ENCODE data around the gene NOC2L. TPM values are rescaled to one million over a fixed set of nuclear protein-coding genes. Genes with fewer than 3 reads are reported as not detected.

Gene NOC2L
- 185 and 348 TPM in 2 replicates for total RNA-seq (2011; cell fraction: chromatin; rRNA removed; ENCODE audit: low replicate concordance)
- 202 and 208 TPM in 2 replicates for total RNA-seq (2011; cell fraction: nucleolus; rRNA removed)
- total RNA-seq (2011; cell fraction: nucleoplasm; rRNA removed), result 191 and 196 TPM in 2 replicates
- 363 and 418 TPM in 2 replicates for total RNA-seq (2014; rRNA removed)
- total RNA-seq (2014; rRNA removed; fragmentation: Illumina TruSeq; extraction: Trizol), result 111 and 128 TPM in 2 replicates
- 214 and 216 TPM in 2 replicates for total RNA-seq (2015; rRNA removed; fragmentation: Illumina TruSeq; extraction: Trizol)
- 407 and 410 TPM in 2 replicates for total RNA-seq (2021)
- 86.6 and 118 TPM in 2 replicates for polyA plus RNA-seq (2011; rRNA removed)
- polyA plus RNA-seq (2011; cell fraction: cytosol; rRNA removed), result 166 and 242 TPM in 2 replicates
- polyA plus RNA-seq (2011; cell fraction: nucleus; rRNA removed), result 153 and 201 TPM in 2 replicates
- polyA plus RNA-seq (2012), result 162 and 252 TPM in 2 replicates
- 200 and 279 TPM in 2 replicates for polyA plus RNA-seq (2014; fragmentation: Illumina TruSeq; extraction: Trizol)
- 1 to 10 TPM; 4.0 to 9.7 TPM for polyA plus RNA-seq (2014; fragmentation: Nextera tagmentation; extraction: Ambion mirVana)
- 260 and 299 TPM in 2 replicates for polyA plus RNA-seq (2014; rRNA removed)
- polyA minus RNA-seq (2011; rRNA and poly(A)+ RNA removed), result 113 and 170 TPM in 2 replicates
- 169 and 187 TPM in 2 replicates for polyA minus RNA-seq (2011; cell fraction: cytosol; rRNA and poly(A)+ RNA removed)
- 36.1 and 52.3 TPM in 2 replicates for polyA minus RNA-seq (2011; cell fraction: nucleus; rRNA and poly(A)+ RNA removed)
- percentile 90 among the genes with signal in this experiment for Bru-seq, nascent RNA
- percentile 84 among the genes with signal in this experiment for BruChase-seq, experiment 1, labeled RNA remaining after a 2-hour chase
- BruChase-seq, experiment 2, labeled RNA remaining after a 6-hour chase, result percentile 89 among the genes with signal in this experiment
- long read RNA-seq, experiment 1, transcript NOC2L-201 (19 exons, 2,790 nt), result major isoform, 1,310 of 3,315 reads
- long read RNA-seq, experiment 1, transcript NOC2L-202 (2 exons, 878 nt), result minor isoform, 12 of 3,315 reads
- long read RNA-seq, experiment 1, partial matches to known transcripts, result 810 of 3,315 reads
- long read RNA-seq, experiment 1, other reads (novel, unspliced or antisense), result 1,181 of 3,315 reads
- long read RNA-seq, experiment 2, transcript NOC2L-201 (19 exons, 2,790 nt), result major isoform, 67 of 435 reads
- long read RNA-seq, experiment 2, partial matches to known transcripts, result 187 of 435 reads
- long read RNA-seq, experiment 2, other reads (novel, unspliced or antisense), result 178 of 435 reads
- long read RNA-seq, experiment 3, transcript NOC2L-201 (19 exons, 2,790 nt), result major isoform, 156 of 369 reads
- long read RNA-seq, experiment 3, partial matches to known transcripts, result 42 of 369 reads
- long read RNA-seq, experiment 3, other reads (novel, unspliced or antisense), result 169 of 369 reads

GRCh38 chr1:958823-959730 is at the start of gene NOC2L:
Gene NOC2L, minus strand, starts transcription at chr1:959256. Its CDS starts 16 bp downstream, at chr1:959240.
- in situ Hi-C loops (cut with MboI), result no loop called here
- TSS peak; percentile 82 for BruUV-seq (replicated peaks)
- intact Hi-C loops (cut with micrococcal nuclease), result no loop called here
- Histone ChIP-seq H3K4me1 (replicated peaks in 1 of 2; ENCODE audit: control insufficient read depth in 2 of 2, insufficient read depth in 2 of 2, low read length in 2 of 2) (peaks cover 13 to 71% of the 10 kb centered on the region in 2 experiments), H3K27me3 (ENCODE audit: control insufficient read depth in 2 of 2, insufficient read depth in 2 of 2, low read length in 2 of 2) (no peaks in the 10 kb centered on the region), H2AFZ (ENCODE audit: low read depth, low read length) (peak within 1 kb of the TSS; percentile 64), H3K27ac (ENCODE audit: extremely low read depth, low read depth, low read length) (peak within 1 kb of the TSS; percentile 71), H3K9me3 (replicated peaks; ENCODE audit: control insufficient read depth, insufficient read depth, low read depth, low read length) (no peaks in the 10 kb centered on the region), H3K9ac (ENCODE audit: insufficient read depth in 1 of 2, low read depth in 2 of 2, low read length in 2 of 2) (peak within 1 kb of the TSS; percentile 87 to 99), H4K20me1 (replicated peaks; ENCODE audit: control insufficient read depth, insufficient read depth, low read length) (peaks cover 7% of the 10 kb centered on the region), H3K4me2 (ENCODE audit: insufficient read depth, low read length) (peak within 1 kb of the TSS; percentile 99), H3K36me3 (ENCODE audit: control insufficient read depth, insufficient read depth, low read length) (peaks cover 65% of the 10 kb centered on the region), H3K79me2 (ENCODE audit: control insufficient read depth, insufficient read depth, low read length) (peaks cover 46% of the 10 kb centered on the region), H3K4me3 (peak within 1 kb of the TSS; percentile 88), H3K9me1 (ENCODE audit: control insufficient read depth, insufficient read depth, low read length) (no peaks in the 10 kb centered on the region)
- FAIRE-seq (peak; percentile 89), DNase-seq (ENCODE audit: extremely low read depth in 1 of 4, low spot score in 3 of 4) (peak; percentile 86 to 96 (median 91)), ATAC-seq (peak; percentile 90)
- WGBS (ENCODE audit: insufficient coverage, low coverage, missing lambda C conversion rate), result 4% methylated on average over 72 of the region's 101 CpGs
- ChIA-PET POLR2A (interaction anchor here (0.6 to 1.2 kb wide), 5 partner anchors 10 to 54 kb away, joined by 3 to 7 read pairs (median 4); no protein-coding TSS in a partner anchor), CTCF (ENCODE audit: low intra/inter-chr PET ratio) (no interaction called here)
- peak; percentile 91 for TF ChIP-seq ARID4B (CRISPR knock-in tag; IDR thresholded peaks at IDR 0.05)
- TF ChIP-seq ELF1 (tag; IDR thresholded peaks at IDR 0.05), result peak; percentile 62
- no peak for TF ChIP-seq LARP7 (IDR thresholded peaks at IDR 0.05)
- no peak for TF ChIP-seq BMI1 (IDR thresholded peaks at IDR 0.05; ENCODE audit: low read length)
- no peak for TF ChIP-seq ATF4 (CRISPR knock-in tag; IDR thresholded peaks at IDR 0.05)
- no peak for TF ChIP-seq CREB3L1 (IDR thresholded peaks at IDR 0.05; ENCODE audit: borderline replicate concordance, low read depth)
- no peak for TF ChIP-seq ZNF699 (CRISPR knock-in tag; IDR thresholded peaks at IDR 0.05; ENCODE audit: insufficient replicate concordance)
- TF ChIP-seq SMAD4 (CRISPR knock-in tag; conservative IDR thresholded peaks at IDR 0.05), result 0 out of 2 replicates have a peak, but pooled peaks have one; percentile 39
